Neural crest cell (in vitro differentiated cells): ENCODE measurements around the gene SESTD1. TPM values are rescaled to one million over a fixed set of nuclear protein-coding genes. Genes with fewer than 3 reads are reported as not detected.

Source experiments
- DNase-seq: peaks from one replicate; pipeline ENCODE4 v3.0.0; 2021; ENCODE audit warnings: low read depth, mixed read lengths, low spot score
- H3K27ac Mint-ChIP-seq: one replicate; pipeline ENCODE4 v1.8.0; 2021; ENCODE audit warnings: mild to moderate bottlenecking, mixed read lengths; ENCODE audit not compliant: unreplicated experiment
- H3K27me3 Mint-ChIP-seq: 2 replicates; pipeline ENCODE4 v1.8.0; 2021; ENCODE audit warnings: low read depth, mild to moderate bottlenecking, mixed read lengths
- H3K36me3 Mint-ChIP-seq: 2 replicates; pipeline ENCODE4 v1.8.0; 2021; ENCODE audit warnings: low read depth, mild to moderate bottlenecking, mixed read lengths
- H3K4me1 Mint-ChIP-seq: 2 replicates; pipeline ENCODE4 v1.8.0; 2021; ENCODE audit warnings: mixed read lengths
- H3K4me3 Mint-ChIP-seq: one replicate; pipeline ENCODE4 v1.8.0; 2021; ENCODE audit warnings: mild to moderate bottlenecking, mixed read lengths
- H3K9me3 Mint-ChIP-seq: 2 replicates; pipeline ENCODE4 v1.8.0; 2021; ENCODE audit warnings: mixed read lengths
- total RNA-seq: library from RNA; stranded (reverse); gene quantifications from 2 replicates; pipeline ENCODE4 v1.2.1, GENCODE V29; 2021
- TF ChIP-seq, protein P1 (sequence below): fragments of 200-600 bp; sonication (generic); conservative IDR thresholded peaks from 2 replicates; pipeline ENCODE4 v1.5.0; 2021; ENCODE audit warnings: antibody characterized with exemption, mild to moderate bottlenecking

Gene SESTD1
- total RNA-seq, 1 donor from 2014 or later = 99.7 TPM

DNA sequence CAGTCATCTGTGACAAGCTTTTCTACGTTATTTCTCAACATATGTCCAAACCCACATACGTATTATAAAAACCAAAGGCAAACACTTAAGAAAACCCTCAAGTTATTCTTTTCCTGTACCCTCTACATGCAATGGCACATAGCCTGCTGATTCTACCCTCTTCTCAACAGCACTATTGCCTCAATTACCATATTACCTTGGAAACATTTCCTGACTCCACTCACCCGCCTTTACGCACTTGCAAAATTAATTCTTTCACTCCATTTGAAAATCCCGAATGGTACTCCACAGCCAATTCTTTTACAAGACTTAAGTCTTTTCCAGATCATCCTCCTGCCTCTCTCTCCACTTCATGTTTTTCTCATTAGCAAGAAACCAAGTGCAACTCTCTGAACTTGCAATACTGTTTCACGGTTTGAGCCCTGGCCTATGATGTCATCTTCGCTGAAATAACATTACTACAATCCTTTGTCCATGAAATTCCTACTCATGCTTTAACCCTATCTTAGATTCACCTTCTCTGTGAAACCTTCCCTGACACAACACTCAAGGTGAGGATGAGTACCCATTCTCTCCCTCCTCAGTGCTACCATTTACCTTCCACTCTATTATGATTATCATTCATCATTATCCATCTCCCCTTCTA, 29.0 kb downstream of the SESTD1 start:
- H3K9me3 Mint-ChIP-seq = no peaks in the 10 kb centered on the region
- H3K4me3 Mint-ChIP-seq = no peak overlapping the region
- TF ChIP-seq, protein P1, sequence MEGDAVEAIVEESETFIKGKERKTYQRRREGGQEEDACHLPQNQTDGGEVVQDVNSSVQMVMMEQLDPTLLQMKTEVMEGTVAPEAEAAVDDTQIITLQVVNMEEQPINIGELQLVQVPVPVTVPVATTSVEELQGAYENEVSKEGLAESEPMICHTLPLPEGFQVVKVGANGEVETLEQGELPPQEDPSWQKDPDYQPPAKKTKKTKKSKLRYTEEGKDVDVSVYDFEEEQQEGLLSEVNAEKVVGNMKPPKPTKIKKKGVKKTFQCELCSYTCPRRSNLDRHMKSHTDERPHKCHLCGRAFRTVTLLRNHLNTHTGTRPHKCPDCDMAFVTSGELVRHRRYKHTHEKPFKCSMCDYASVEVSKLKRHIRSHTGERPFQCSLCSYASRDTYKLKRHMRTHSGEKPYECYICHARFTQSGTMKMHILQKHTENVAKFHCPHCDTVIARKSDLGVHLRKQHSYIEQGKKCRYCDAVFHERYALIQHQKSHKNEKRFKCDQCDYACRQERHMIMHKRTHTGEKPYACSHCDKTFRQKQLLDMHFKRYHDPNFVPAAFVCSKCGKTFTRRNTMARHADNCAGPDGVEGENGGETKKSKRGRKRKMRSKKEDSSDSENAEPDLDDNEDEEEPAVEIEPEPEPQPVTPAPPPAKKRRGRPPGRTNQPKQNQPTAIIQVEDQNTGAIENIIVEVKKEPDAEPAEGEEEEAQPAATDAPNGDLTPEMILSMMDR = no peak
- DNase-seq = no peak
- peaks cover 27% of the 10 kb centered on the region for H3K4me1 Mint-ChIP-seq
- H3K27me3 Mint-ChIP-seq = no peaks in the 10 kb centered on the region
- H3K36me3 Mint-ChIP-seq = peaks cover 10% of the 10 kb centered on the region
- H3K27ac Mint-ChIP-seq = peak overlapping the region; percentile 3

GRCh38 chr2:179234658-179235240, 29.9 kb downstream of the SESTD1 start:
- TF ChIP-seq, protein P1 = no peak
- Mint-ChIP-seq H3K9me3 (no peaks in the 10 kb centered on the region), H3K27me3 (no peaks in the 10 kb centered on the region), H3K27ac (no peak overlapping the region), H3K4me3 (no peak overlapping the region), H3K36me3 (peaks cover 7% of the 10 kb centered on the region), H3K4me1 (peaks cover 18% of the 10 kb centered on the region)
- no peak for DNase-seq

GRCh38 chr2:179233626-179234430, 30.8 kb downstream of the SESTD1 start:
- Mint-ChIP-seq H3K4me1 (peaks cover 14% of the 10 kb centered on the region), H3K36me3 (peaks cover 7% of the 10 kb centered on the region), H3K27ac (no peak overlapping the region), H3K9me3 (no peaks in the 10 kb centered on the region), H3K27me3 (no peaks in the 10 kb centered on the region), H3K4me3 (no peak overlapping the region)
- DNase-seq = no peak
- TF ChIP-seq, protein P1 = no peak

- DNase-seq = no peak
- no peak overlapping the region for H3K27ac Mint-ChIP-seq
- no peaks in the 10 kb centered on the region for H3K9me3 Mint-ChIP-seq
- H3K36me3 Mint-ChIP-seq = peaks cover 9% of the 10 kb centered on the region
- no peak overlapping the region for H3K4me3 Mint-ChIP-seq
- H3K4me1 Mint-ChIP-seq = peaks cover 12% of the 10 kb centered on the region
- TF ChIP-seq, protein P1 = no peak
- H3K27me3 Mint-ChIP-seq = no peaks in the 10 kb centered on the region
These were observed 31.5 kb downstream of the SESTD1 start for GRCh38 chr2:179233083-179233490.

GRCh38 chr2:179226961-179227259, 37.7 kb downstream of the SESTD1 start:
- H3K27me3 Mint-ChIP-seq = no peaks in the 10 kb centered on the region
- H3K9me3 Mint-ChIP-seq = no peaks in the 10 kb centered on the region
- H3K36me3 Mint-ChIP-seq = peaks cover 2% of the 10 kb centered on the region
- DNase-seq = no peak
- H3K27ac Mint-ChIP-seq = no peak overlapping the region
- TF ChIP-seq, protein P1 = no peak
- peaks cover 39% of the 10 kb centered on the region for H3K4me1 Mint-ChIP-seq
- no peak overlapping the region for H3K4me3 Mint-ChIP-seq
